Muscle of arm (tissue), 12 donors: ENCODE results near the gene APOM. TPM values are rescaled to one million over a fixed set of nuclear protein-coding genes. Genes with fewer than 3 reads are reported as not detected.

Experiments used
- DNase-seq: peaks from one replicate; pipeline ENCODE4 v3.0.0-alpha.2; 2013
- polyA plus RNA-seq, 12 donors: library from polyadenylated mRNA; unstranded; fragments of 120-200 nt; gene quantifications; one replicate each; pipeline ENCODE4 v1.2.1, GENCODE V29; 2013; ENCODE audit not compliant: insufficient read length in 12 of 12

The APOM gene
- polyA plus RNA-seq, 12 donors = 3.4 to 9.7 (median 4.8) TPM; not detected in 2

GRCh38 chr6:31657406-31658157 is 1.9 kb downstream of the APOM start:
- no peak for DNase-seq

- no peak for DNase-seq
Observed at GRCh38 chr6:31658158-31658688, 2.5 kb downstream of the APOM start.

- no peak for DNase-seq
Observed at GRCh38 chr6:31658983-31659648, 3.4 kb downstream of the APOM start.

DNA sequence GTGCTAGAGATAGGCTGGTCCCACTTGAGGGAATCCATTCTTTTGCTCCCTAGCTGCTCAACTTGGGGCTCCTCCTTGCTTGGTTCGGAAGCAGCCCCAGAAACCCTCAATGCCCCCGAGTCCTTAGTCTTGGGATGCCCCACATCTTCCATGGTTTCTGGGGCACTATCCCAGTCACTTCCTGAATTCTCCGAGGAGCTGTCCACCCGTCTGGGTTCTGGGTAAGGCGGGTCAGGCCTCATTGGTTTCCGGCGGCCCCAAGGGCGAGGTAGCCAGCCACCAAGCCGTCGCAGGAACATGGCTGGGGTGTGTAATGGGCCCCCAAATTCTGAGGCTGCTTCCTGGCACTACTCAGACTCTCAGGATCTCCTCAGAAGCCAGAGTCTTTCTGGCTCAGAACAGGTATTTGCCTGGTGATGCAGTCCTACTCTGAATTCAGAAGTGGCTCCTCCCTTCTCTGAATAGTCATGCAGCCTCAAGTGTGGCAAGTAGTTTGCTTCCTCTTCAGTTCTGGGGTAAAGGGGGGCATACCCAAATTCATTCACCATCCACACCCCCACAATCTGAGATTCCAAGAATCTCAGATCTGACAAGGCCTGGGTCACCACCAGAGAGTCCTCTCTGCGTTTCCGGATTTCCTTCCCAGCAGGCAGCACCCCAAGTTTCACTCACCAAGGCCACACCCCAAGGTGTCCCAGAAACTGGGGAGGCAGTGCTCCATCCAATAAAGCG is 4.1 kb downstream of the APOM start:
- no peak for DNase-seq

GRCh38 chr6:31660381-31661261 is 4.9 kb downstream of the APOM start, which contains the start of gene C6orf47:
C6orf47 (minus strand) TSS chr6:31660778; CDS start chr6:31659947, 831 bp downstream.
- peak; percentile 86 for DNase-seq

DNA sequence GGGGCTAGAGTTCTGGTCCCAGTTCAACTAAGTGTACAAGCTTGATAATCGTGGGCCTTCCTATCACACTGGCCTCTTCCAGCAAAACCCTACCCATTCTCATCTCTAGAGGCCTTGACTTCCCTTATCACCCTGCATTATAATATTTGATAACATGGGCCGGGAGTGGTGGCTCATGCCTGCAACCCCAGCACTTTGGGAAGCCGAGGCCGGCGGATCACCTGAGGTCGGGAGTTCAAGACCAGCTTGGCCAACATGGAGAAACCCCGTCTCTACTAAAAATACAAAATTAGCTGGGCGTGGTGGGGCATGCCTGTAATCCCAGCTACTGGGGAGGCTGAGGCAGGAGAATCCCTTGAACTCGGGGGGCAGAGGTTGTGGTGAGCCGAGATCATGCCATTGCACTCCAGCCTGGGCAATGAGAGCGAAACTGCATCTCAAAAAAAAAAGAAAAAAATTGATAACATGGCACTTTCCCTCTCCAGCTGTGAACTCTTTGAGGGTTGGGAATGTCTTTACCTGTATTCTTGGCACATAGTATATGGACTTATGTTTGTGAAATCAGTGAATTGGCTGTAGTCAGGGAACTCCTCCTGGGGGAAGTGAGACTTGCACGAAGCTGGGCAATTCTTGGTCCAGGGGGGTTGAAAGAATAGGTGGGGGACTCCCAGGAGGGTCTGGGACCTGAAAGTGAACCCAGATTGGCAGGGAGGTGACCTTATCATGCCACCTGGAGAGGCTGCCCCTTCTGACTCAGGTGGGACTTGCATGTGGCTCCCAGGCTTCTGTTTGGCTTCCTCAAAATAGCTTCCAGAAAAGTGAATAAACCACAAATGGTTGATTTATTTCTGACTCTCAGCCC is 5.8 kb downstream of the APOM start:
- no peak for DNase-seq

- no peak for DNase-seq
Observed at GRCh38 chr6:31662124-31662723, 6.5 kb downstream of the APOM start.

GRCh38 chr6:31663126-31663960 is 7.6 kb downstream of the APOM start:
- DNase-seq = no peak

GRCh38 chr6:31663961-31664789 is 8.5 kb downstream of the APOM start:
- no peak for DNase-seq

- DNase-seq = peak; percentile 98
Observed at GRCh38 chr6:31664790-31665500, 9.3 kb downstream of the APOM start, which contains the start of gene GPANK1. GPANK1 (minus strand) TSS chr6:31664997; CDS start chr6:31664478, 519 bp downstream.

- peak; percentile 99 for DNase-seq
Observed at GRCh38 chr6:31665501-31666336, 10.0 kb downstream of the APOM start, which contains the start of gene CSNK2B. CSNK2B (plus strand) TSS chr6:31666080; CDS start chr6:31666832, 752 bp downstream.

DNA sequence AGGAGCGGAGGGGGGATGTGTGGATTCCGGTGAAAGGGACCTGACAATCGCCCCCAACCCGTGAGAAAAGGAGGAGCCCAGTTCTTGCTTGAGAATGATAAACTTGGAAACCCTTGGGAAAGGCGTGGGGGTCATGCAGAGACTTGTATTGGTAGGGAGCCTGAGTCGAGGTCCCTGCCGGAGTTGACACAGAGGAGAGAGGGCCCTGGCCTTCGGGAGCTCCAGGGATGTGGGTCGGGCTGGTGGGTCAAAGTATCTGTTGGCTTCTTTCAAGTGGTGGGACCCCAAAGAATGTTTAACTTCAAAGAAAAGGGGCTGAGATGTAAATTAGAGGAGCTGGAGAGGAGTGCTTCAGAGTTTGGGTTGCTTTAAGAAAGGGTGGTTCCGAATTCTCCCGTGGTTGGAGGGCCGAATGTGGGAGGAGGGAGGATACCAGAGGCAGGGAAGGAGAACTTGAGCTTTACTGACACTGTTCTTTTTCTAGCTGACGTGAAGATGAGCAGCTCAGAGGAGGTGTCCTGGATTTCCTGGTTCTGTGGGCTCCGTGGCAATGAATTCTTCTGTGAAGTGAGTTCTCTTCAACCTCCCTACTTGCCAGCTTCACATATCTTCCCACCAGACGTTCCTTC is 10.8 kb downstream of the APOM start:
- DNase-seq = no peak

GRCh38 chr6:31669676-31670075 is 14.0 kb downstream of the APOM start, which contains the start of gene LY6G5B:
LY6G5B (plus strand) TSS chr6:31669976; CDS start chr6:31670951, 975 bp downstream.
- no peak for DNase-seq

DNA sequence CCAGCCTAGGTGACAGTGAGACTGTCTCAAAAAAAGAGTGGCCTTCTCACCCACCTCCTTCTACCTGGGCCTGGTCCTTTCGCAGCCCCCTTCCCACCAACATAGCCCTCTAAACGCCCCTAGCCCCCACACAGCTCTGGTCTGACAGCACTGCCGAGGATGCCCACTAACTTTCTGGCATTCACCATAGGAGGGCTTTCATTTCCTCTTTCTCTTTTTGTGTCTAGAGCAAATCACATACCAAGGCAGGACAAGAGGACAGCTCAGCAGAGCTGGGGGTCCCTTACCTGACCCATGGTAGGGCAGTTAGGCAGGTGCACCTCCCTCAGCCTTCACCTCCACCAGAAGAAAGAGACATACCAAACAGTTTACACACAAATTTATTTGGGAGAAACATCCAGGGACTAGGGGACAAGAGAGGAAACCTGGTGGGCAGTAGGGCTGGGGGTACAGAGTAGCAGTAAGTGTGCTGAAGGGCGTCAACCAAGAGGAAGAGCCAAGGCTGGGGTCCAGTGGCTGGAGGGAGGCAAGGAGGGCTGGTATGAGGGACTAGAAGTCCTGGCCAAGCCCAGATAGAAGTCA is 20.7 kb downstream of the APOM start:
- no peak for DNase-seq

DNA sequence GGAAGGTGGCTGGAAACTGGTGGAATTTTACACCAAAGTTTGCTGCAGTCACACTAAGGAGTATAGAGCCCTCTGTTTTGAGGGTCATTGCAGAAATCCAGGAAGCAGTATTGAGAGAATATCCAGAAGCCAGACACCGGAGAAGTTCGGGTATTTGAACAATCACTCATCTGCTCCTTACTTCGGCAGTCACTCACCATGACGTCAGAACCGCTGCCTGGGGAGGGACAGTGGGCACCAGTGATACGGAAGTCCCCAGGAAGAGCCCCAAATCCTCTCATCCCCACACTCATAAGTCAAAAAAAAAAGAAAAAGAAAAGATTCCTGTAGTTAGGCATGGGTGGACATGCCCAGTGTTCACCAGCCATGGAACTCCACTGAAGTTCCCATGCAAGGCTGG is 21.2 kb downstream of the APOM start:
- no peak for DNase-seq
